Fibroblast of skin of back (primary cell): ENCODE data around the gene OR10K2. TPM values are rescaled to one million over a fixed set of nuclear protein-coding genes. Genes with fewer than 3 reads are reported as not detected.
"Not testable (repeated sequence)": the region's sequence is repeated elsewhere in the genome, so short reads cannot be mapped to it uniquely, and the experiment has no call there.

ENCODE experiments used
- DNase-seq: peaks from one replicate; pipeline ENCODE4 v3.0.0-alpha.2; 2013
- polyA plus RNA-seq, 2 experiments: library from polyadenylated mRNA; unstranded; fragments of 120-200 nt; gene quantifications; one replicate each; pipeline ENCODE4 v1.2.1, GENCODE V29; 2013; ENCODE audit not compliant: insufficient read length in 2 of 2

OR10K2 gene
- not detected for polyA plus RNA-seq (2013, experiment 1 of 2; ENCODE audit: insufficient read length)
- not detected for polyA plus RNA-seq (2013, experiment 2 of 2; ENCODE audit: insufficient read length)

- DNase-seq, result no peak
Observed at GRCh38 chr1:158426137-158426536, at the start of gene OR10K2. OR10K2 (minus strand) TSS chr1:158426237; CDS start chr1:158420866, 5,371 bp downstream.

GRCh38 chr1:158471920-158472319 is 45.9 kb upstream of the OR10K2 start, which contains the start of gene OR10R2:
OR10R2 (plus strand) TSS chr1:158472220; CDS start chr1:158472326, 106 bp downstream.
- DNase-seq, result no peak

GRCh38 chr1:158461534-158461933 is 35.5 kb upstream of the OR10K2 start, which contains the start of gene OR10K1:
OR10K1 (plus strand) TSS chr1:158461834; CDS start chr1:158465562, 3,728 bp downstream.
- no peak for DNase-seq

- DNase-seq, result peak; percentile 6
Observed at GRCh38 chr1:158458263-158458662, 32.2 kb upstream of the OR10K2 start.

GRCh38 chr1:158457246-158457645 is 31.2 kb upstream of the OR10K2 start:
- DNase-seq, result no peak

GRCh38 chr1:158454537-158454936 is 28.5 kb upstream of the OR10K2 start:
- no peak for DNase-seq

- DNase-seq, result no peak
Observed at GRCh38 chr1:158445376-158445775, 19.3 kb upstream of the OR10K2 start.

GRCh38 chr1:158434741-158435140 is 8.7 kb upstream of the OR10K2 start:
- no peak for DNase-seq

- not testable (repeated sequence) for DNase-seq
Observed at GRCh38 chr1:158430163-158430562, 4.1 kb upstream of the OR10K2 start.

GRCh38 chr1:158425027-158425426 is 1.0 kb downstream of the OR10K2 start:
- DNase-seq, result no peak

- no peak for DNase-seq
Observed at GRCh38 chr1:158422212-158422611, 3.8 kb downstream of the OR10K2 start.

GRCh38 chr1:158417586-158417985 is 8.5 kb downstream of the OR10K2 start:
- DNase-seq, result no peak

GRCh38 chr1:158414651-158415345 is 11.2 kb downstream of the OR10K2 start:
- no peak for DNase-seq

GRCh38 chr1:158407092-158407491 is 18.9 kb downstream of the OR10K2 start:
- no peak for DNase-seq

GRCh38 chr1:158400871-158401270 is 25.2 kb downstream of the OR10K2 start:
- no peak for DNase-seq

GRCh38 chr1:158398818-158399514 is 27.1 kb downstream of the OR10K2 start, which contains the start of gene OR10T2:
OR10T2 (minus strand) TSS chr1:158399466; CDS start chr1:158399466, 0 bp downstream.
- DNase-seq, result no peak

- DNase-seq, result no peak
Observed at GRCh38 chr1:158396646-158397045, 29.4 kb downstream of the OR10K2 start.

- DNase-seq, result no peak
Observed at GRCh38 chr1:158393476-158393875, 32.6 kb downstream of the OR10K2 start.

GRCh38 chr1:158391099-158391498 is 34.9 kb downstream of the OR10K2 start:
- DNase-seq, result no peak

GRCh38 chr1:158390331-158390730 is 35.7 kb downstream of the OR10K2 start:
- DNase-seq, result no peak

- no peak for DNase-seq
Observed at GRCh38 chr1:158374860-158375259, 51.2 kb downstream of the OR10K2 start.

- DNase-seq, result not testable (repeated sequence)
Observed at GRCh38 chr1:158374101-158374500, 51.9 kb downstream of the OR10K2 start.

GRCh38 chr1:158371188-158371953 is 54.7 kb downstream of the OR10K2 start:
- DNase-seq, result no peak
